ENCODE data around the gene RBM17. TPM values are rescaled to one million over a fixed set of nuclear protein-coding genes. Genes with fewer than 3 reads are reported as not detected.

Gene RBM17
- total RNA-seq, 2 experiments from 2014 or later = 155 to 157 TPM

GRCh38 chr10:6048281-6049030 is 40.4 kb upstream of the RBM17 start:
- H3K27ac Mint-ChIP-seq = peak overlapping the region; percentile 97
- H3K27me3 Mint-ChIP-seq = no peaks in the 10 kb centered on the region
- H3K4me3 Mint-ChIP-seq = peak overlapping the region; percentile 57
- peaks cover 90% of the 10 kb centered on the region for H3K36me3 Mint-ChIP-seq (ENCODE audit: low read depth)
- ChIA-PET POLR2A (interaction anchor here (0.7 to 21.0 kb wide), 6 partner anchors 9 to 35 kb away, joined by 3 to 448 read pairs (median 38); no protein-coding TSS in a partner anchor), CTCF (interaction anchor here (1.1 to 1.7 kb wide), 2 partner anchors 35 to 38 kb away, joined by 7 to 8 read pairs; no protein-coding TSS in a partner anchor)
- H3K9me3 Mint-ChIP-seq = no peaks in the 10 kb centered on the region
- H3K4me1 Mint-ChIP-seq = peaks cover 91% of the 10 kb centered on the region
- DNase-seq = no peak

DNA sequence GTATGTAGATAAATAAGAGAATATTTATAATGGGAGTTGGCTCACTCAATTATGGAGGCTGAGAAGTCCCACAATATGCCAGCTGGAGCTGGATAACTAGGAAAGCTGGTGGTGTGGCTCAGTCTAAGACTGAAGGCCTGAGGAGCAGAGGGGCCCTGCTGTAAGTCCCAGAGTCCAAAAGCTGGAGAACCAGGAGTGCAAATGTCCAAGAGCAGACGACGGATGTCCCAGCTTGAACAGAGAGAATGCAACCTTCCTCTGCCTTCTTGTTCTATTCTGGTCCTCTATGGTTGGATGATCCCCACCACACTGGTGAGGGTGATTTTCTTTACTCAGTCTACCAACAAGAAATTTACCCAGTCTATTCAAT is 39.8 kb upstream of the RBM17 start:
- Mint-ChIP-seq H3K36me3 (ENCODE audit: low read depth) (peaks cover 90% of the 10 kb centered on the region), H3K9me3 (no peaks in the 10 kb centered on the region), H3K4me1 (peaks cover 91% of the 10 kb centered on the region), H3K27me3 (no peaks in the 10 kb centered on the region), H3K27ac (peak overlapping the region; percentile 97), H3K4me3 (peak overlapping the region; percentile 57)
- ChIA-PET POLR2A (interaction anchor here (0.7 to 21.0 kb wide), 6 partner anchors 10 to 35 kb away, joined by 3 to 448 read pairs (median 38); no protein-coding TSS in a partner anchor), CTCF (interaction anchor here (1.1 to 2.9 kb wide), 4 partner anchors 11 to 42 kb away, joined by 7 to 11 read pairs (median 8); no protein-coding TSS in a partner anchor)
- DNase-seq = no peak

- H3K4me3 Mint-ChIP-seq = peak overlapping the region; percentile 80
- DNase-seq = peak; percentile 94
- CTCF ChIA-PET = interaction anchor here (0.9 to 2.9 kb wide), 15 partner anchors 9 to 161 kb away, joined by 3 to 28 read pairs (median 5); partner anchors contain the start of genes ANKRD16, FBH1 and IL2RA
- H3K36me3 Mint-ChIP-seq (ENCODE audit: low read depth) = peaks cover 84% of the 10 kb centered on the region
- H3K9me3 Mint-ChIP-seq = no peaks in the 10 kb centered on the region
- peaks cover 86% of the 10 kb centered on the region for H3K4me1 Mint-ChIP-seq
- H3K27me3 Mint-ChIP-seq = no peaks in the 10 kb centered on the region
- POLR2A ChIA-PET = interaction anchor here (0.7 to 21.0 kb wide), 20 partner anchors 7 to 1924 kb away, joined by 3 to 448 read pairs (median 6); partner anchors contain the start of genes ANKRD16, FBH1, GDI2 and IL15RA
- H3K27ac Mint-ChIP-seq = peak overlapping the region; percentile 97
These were observed 37.9 kb upstream of the RBM17 start for GRCh38 chr10:6050801-6051445.

- CTCF ChIA-PET = interaction anchor here (1.2 to 6.4 kb wide), 6 partner anchors 9 to 163 kb away, joined by 4 to 58 read pairs (median 6); partner anchors contain the start of genes ANKRD16, FBH1 and IL2RA
- H3K27me3 Mint-ChIP-seq = no peaks in the 10 kb centered on the region
- peak overlapping the region; percentile 97 for H3K27ac Mint-ChIP-seq
- DNase-seq = peak; percentile 83
- H3K4me1 Mint-ChIP-seq = peaks cover 88% of the 10 kb centered on the region
- peaks cover 86% of the 10 kb centered on the region for H3K36me3 Mint-ChIP-seq (ENCODE audit: low read depth)
- H3K9me3 Mint-ChIP-seq = no peaks in the 10 kb centered on the region
- POLR2A ChIA-PET = interaction anchor here (0.5 to 21.0 kb wide), 20 partner anchors 8 to 529 kb away, joined by 3 to 448 read pairs (median 4); partner anchors contain the start of genes ANKRD16, FBH1, GDI2 and IL15RA
- peak overlapping the region; percentile 76 for H3K4me3 Mint-ChIP-seq
These were observed 36.3 kb upstream of the RBM17 start for GRCh38 chr10:6052247-6053221.

- Mint-ChIP-seq H3K4me1 (peaks cover 90% of the 10 kb centered on the region), H3K27me3 (no peaks in the 10 kb centered on the region), H3K9me3 (no peaks in the 10 kb centered on the region), H3K36me3 (ENCODE audit: low read depth) (peaks cover 88% of the 10 kb centered on the region), H3K4me3 (peak overlapping the region; percentile 76), H3K27ac (peak overlapping the region; percentile 97)
- ChIA-PET CTCF (interaction anchor here (0.5 to 6.4 kb wide), 6 partner anchors 9 to 531 kb away, joined by 3 to 58 read pairs (median 6); partner anchors contain the start of gene IL2RA), POLR2A (interaction anchor here (0.5 to 21.0 kb wide), 18 partner anchors 8 to 529 kb away, joined by 3 to 448 read pairs (median 4); partner anchors contain the start of genes ANKRD16, FBH1, GDI2 and IL15RA)
- DNase-seq = peak; percentile 15
These were observed 35.5 kb upstream of the RBM17 start for GRCh38 chr10:6053303-6053702.

DNA sequence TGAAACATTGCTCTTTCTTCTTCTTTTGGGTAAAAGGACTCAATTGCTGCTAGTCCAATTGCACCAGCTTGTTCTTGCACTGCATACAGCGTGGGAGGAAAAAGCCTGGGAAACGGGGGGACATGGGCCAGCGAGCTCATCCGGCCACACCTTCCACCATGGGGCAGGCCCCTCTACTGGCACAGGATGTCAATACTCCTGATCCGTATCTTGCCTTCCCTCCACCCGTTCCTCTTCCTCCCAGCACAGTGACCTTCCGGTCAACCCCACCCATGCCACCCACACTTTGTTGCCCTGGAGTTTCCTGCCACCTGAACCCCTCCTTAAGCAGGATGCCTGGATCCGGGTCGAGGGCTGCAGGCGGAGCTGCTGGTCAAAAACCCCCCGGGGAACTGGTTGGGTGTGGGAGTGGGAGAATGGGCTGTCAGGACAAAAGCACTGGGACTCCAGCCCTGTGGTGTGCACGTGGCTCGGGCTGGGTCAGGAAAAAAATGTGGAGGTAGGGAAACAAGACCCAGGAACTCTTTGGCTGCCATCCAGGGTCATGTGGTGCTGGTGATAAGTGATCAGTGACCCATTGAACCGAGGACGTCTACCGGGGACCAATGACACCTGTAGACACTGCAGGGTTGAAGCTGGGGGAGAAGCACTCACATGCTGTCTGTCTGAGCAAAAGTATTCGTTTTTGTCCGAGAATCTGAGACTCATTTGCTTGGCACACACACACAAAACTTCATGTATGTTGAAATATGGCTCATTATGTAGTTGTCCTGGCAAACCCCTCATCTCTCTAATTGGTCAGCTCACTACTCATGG is 34.8 kb upstream of the RBM17 start:
- POLR2A ChIA-PET = interaction anchor here (0.8 to 21.0 kb wide), 18 partner anchors 8 to 528 kb away, joined by 3 to 448 read pairs (median 4); partner anchors contain the start of genes ANKRD16, FBH1, GDI2 and IL15RA
- Mint-ChIP-seq H3K9me3 (no peaks in the 10 kb centered on the region), H3K4me3 (peak overlapping the region; percentile 70), H3K27ac (peak overlapping the region; percentile 97), H3K4me1 (peaks cover 90% of the 10 kb centered on the region), H3K36me3 (ENCODE audit: low read depth) (peaks cover 88% of the 10 kb centered on the region), H3K27me3 (no peaks in the 10 kb centered on the region)
- CTCF ChIA-PET = interaction anchor here (0.5 to 6.4 kb wide), 6 partner anchors 8 to 530 kb away, joined by 3 to 58 read pairs (median 6); partner anchors contain the start of gene IL2RA
- peak; percentile 37 for DNase-seq

DNA sequence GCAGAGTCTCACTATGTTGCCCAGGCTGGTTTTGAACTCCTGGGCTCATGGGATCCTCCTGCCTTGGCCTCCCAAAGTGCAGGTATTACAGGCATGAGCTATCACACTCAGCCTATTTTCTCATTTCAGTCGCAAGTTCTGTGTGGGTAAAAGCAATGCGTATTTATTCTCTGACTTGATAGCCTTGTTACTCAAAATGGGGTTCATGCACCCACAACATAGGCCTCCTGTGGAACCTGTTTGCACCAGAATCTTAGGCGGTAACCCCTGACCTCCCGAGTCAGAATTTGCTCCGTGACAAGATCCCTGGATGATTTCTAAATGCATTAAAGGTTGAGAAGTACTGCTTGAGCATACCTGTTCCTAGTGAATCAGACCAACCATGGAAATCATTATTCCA is 34.0 kb upstream of the RBM17 start:
- CTCF ChIA-PET = interaction anchor here (6.4 kb wide), 1 partner anchor 32 kb away, joined by 58 read pairs; no protein-coding TSS in a partner anchor
- Mint-ChIP-seq H3K36me3 (ENCODE audit: low read depth) (peaks cover 88% of the 10 kb centered on the region), H3K27me3 (no peaks in the 10 kb centered on the region), H3K9me3 (no peaks in the 10 kb centered on the region), H3K4me3 (peak overlapping the region; percentile 70), H3K27ac (peak overlapping the region; percentile 97), H3K4me1 (peaks cover 88% of the 10 kb centered on the region)
- POLR2A ChIA-PET = interaction anchor here (1.3 to 21.0 kb wide), 8 partner anchors 7 to 78 kb away, joined by 3 to 448 read pairs (median 62); partner anchors contain the start of genes IL15RA and IL2RA
- DNase-seq = peak; percentile 16

- H3K36me3 Mint-ChIP-seq (ENCODE audit: low read depth) = peaks cover 88% of the 10 kb centered on the region
- peaks cover 78% of the 10 kb centered on the region for H3K4me1 Mint-ChIP-seq
- no peaks in the 10 kb centered on the region for H3K27me3 Mint-ChIP-seq
- H3K4me3 Mint-ChIP-seq = peak overlapping the region; percentile 90
- POLR2A ChIA-PET = interaction anchor here (1.0 to 21.0 kb wide), 7 partner anchors 10 to 242 kb away, joined by 3 to 448 read pairs (median 4); partner anchors contain the start of gene GDI2
- DNase-seq = peak; percentile 10
- CTCF ChIA-PET = interaction anchor here (1.0 to 6.4 kb wide), 2 partner anchors 28 to 31 kb away, joined by 4 to 58 read pairs; no protein-coding TSS in a partner anchor
- H3K27ac Mint-ChIP-seq = peak overlapping the region; percentile 90
- no peaks in the 10 kb centered on the region for H3K9me3 Mint-ChIP-seq
These were observed 32.9 kb upstream of the RBM17 start for GRCh38 chr10:6055929-6056328.

- Mint-ChIP-seq H3K36me3 (ENCODE audit: low read depth) (peaks cover 90% of the 10 kb centered on the region), H3K27ac (peak overlapping the region; percentile 90), H3K27me3 (no peaks in the 10 kb centered on the region), H3K4me3 (peak overlapping the region; percentile 90), H3K9me3 (no peaks in the 10 kb centered on the region), H3K4me1 (peaks cover 74% of the 10 kb centered on the region)
- ChIA-PET CTCF (interaction anchor here (0.8 to 6.4 kb wide), 3 partner anchors 19 to 30 kb away, joined by 3 to 58 read pairs (median 4); no protein-coding TSS in a partner anchor), POLR2A (interaction anchor here (0.8 to 21.0 kb wide), 14 partner anchors 10 to 375 kb away, joined by 3 to 448 read pairs (median 4); partner anchors contain the start of gene GDI2)
- DNase-seq = peak; percentile 16
These were observed 32.3 kb upstream of the RBM17 start for GRCh38 chr10:6056411-6057135.

Data from activated CD4-positive, alpha-beta memory T cell treated with anti-CD3 and anti-CD28 coated beads, Interleukin-2, amount 10 ng/mL, durations not matched to agents 7 days and 5 days (primary cell).